T follicular helper cell (primary cell): ENCODE measurements around the gene PROB1.
A peak's percentile ranks its signal among the peaks of the same experiment; 100 is the strongest.
"Not testable (repeated sequence)": the region's sequence is repeated elsewhere in the genome, so short reads cannot be mapped to it uniquely, and the experiment has no call there.

Source experiments
- DNase-seq: peaks from one replicate; pipeline ENCODE4 v3.0.0-alpha.2; 2020; ENCODE audit warnings: low read depth
- total RNA-seq, 2 experiments: gene quantifications; one replicate each; lab custom pipeline; 2026; lab: John Stamatoyannopoulos, UW

Gene PROB1
- total RNA-seq, result 3.5 to 11.6 reads per million in 2 experiments

DNA sequence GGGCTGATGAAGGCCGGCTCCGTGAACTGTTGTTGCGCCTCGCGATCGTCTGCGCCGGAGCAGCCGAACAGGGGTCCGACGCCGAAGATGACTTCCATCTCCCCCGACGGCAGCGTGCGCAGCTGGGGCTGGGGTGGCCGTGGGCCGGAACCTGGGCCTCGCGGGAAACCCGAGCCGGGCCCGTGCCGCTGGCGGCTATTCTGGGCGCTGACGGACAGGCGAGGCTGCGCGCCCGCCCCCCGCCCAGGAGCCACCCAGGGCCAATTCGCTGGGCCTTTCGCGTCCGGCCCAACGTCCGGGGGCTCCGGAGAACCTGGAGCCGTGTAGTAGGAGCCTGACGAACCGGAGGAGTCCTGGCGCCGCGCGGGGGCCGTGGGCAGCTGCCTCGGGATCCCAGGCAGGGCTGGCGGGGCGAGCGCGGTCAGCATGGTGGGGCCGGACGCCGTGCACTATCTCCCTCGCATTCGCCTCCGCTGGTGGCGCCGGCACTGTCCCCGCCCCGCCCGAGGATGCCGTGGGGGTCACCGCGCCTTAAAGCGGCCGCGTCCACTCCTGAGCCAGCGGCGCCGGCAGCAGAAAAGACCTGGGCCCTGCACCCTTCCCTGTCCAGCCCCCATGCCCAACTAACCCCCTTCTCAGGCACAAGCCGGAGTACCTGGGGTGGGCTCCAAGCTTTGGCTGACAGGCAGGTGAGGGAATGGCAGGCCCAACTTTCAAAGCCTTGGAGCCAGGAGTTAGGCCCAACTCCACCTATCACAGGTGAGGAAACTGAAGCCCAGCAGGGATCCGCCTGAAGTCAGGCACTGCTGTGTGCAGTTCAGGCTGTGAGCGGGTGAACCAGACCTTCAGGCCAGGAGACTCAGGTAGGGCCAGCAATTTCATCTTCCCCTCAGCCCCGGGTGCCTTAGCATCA, at the start of gene PROB1:
TSS of gene PROB1 (minus strand) at position 451 of the 913 bp plus-strand sequence. CDS start at position 428, 23 bp downstream.
- no peak for DNase-seq

DNA sequence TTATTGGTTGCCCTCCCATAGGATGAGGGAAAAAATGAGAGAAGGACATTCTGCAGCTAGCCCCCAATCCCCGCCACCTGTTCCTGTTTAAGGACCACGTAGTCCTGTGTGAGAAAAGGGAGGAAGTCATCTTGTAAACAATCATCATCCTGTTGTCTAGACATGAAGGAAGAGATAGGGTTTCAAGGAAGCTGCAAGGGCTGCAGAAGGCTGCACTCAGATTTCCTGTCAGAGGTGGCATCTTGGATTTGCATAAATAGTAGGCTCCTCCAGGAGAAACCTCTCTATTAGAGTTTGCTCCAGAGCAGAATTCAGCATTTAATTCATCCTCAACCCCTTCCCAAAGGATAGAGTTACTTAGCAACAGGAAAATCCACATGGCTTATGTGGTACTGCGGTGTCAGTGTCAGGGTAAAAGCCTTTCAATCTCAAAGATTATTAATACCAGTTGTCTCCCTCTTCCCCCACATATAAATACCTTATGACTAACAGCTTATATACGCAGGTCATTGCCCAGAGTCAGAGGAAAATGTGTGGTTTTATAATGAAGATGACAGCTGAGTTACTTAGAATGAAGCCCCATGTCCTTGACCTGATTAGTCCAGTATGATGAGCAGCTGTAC, 49.0 kb upstream of the PROB1 start:
- peak; percentile 31 for DNase-seq

DNA sequence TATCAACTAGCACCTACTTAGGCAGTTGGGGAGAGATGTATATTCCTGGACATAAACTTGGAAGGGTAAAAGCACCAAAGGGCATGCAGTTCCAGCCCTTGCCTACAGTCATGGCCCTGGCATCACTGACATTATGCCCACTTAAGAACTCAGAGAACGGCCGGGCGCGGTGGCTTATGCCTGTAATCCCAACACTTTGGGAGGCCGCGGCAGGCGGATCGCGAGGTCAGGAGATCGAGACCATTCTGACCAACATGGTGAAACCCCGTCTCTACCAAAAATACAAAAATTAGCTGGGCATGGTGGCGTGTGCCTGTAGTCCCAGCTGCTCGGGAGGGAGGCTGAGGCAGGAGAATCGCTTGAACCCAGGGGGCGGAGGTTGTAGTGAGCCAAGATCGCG, 45.5 kb upstream of the PROB1 start:
- DNase-seq, result not testable (repeated sequence)

- peak; percentile 86 for DNase-seq
These were observed 44.4 kb upstream of the PROB1 start, which contains the start of gene DNAJC18 for GRCh38 chr5:139439013-139439903. Gene DNAJC18 (minus strand): TSS chr5:139439525. CDS start chr5:139439445, 80 bp downstream.

DNA sequence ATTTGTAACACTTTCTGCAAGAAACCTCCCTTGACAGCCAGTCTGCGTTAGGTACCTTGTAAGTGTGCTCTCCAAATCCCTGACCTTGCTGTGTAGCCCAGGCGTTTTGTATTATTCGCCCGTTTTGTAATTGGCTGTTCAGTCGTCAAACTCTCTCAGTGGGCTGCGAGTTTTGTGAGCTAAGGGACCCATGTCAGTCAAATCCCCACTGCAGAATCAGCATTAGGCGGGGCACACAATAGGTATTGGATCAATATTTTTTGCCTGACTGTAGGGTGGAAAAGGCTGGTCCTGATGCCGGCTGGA, 43.8 kb upstream of the PROB1 start:
- DNase-seq, result no peak

- DNase-seq, result no peak
These were observed 40.8 kb upstream of the PROB1 start for GRCh38 chr5:139435676-139436075.

DNA sequence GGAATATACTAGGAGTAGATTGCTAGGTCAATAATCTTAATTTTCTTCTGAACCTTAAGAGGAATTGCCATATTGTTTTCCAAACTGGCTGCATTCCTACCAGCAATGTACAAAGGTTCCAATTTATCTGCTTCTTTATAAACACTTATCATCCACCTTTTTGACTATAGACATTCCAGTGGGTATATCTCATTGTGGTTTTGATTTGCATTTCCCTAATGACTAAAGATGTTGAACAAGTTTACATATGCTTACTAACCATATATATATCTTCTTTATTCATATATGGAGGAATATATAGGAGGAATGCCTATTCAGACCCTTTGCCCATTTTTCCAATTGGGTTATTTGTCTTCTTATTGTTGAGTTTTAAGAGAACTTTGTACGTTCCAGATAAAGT, 36.8 kb upstream of the PROB1 start:
- DNase-seq, result no peak

- DNase-seq, result no peak
These were observed 35.1 kb upstream of the PROB1 start for GRCh38 chr5:139430015-139430414.

GRCh38 chr5:139426203-139426885, 31.4 kb upstream of the PROB1 start:
- no peak for DNase-seq

DNA sequence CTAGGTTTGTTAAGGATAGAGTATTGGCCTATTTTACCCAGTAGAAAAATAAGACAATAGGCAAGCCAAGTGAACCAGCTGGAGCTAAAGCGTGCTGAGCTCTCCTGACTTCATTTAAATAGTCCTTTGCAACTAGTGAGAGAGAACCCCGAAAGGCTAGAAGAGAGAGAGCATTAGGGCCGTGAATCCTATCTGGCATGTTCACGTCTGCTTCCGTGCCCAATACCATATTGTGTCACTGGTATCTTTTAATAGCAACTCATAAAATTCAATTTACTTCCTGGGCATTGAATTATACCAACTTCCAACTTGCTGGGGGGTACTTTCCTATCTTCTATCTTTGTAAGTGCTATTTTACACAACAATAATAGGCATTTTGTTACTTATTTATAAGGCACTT, 30.6 kb upstream of the PROB1 start:
- no peak for DNase-seq

GRCh38 chr5:139422307-139422893, 27.5 kb upstream of the PROB1 start:
- peak; percentile 41 for DNase-seq

DNA sequence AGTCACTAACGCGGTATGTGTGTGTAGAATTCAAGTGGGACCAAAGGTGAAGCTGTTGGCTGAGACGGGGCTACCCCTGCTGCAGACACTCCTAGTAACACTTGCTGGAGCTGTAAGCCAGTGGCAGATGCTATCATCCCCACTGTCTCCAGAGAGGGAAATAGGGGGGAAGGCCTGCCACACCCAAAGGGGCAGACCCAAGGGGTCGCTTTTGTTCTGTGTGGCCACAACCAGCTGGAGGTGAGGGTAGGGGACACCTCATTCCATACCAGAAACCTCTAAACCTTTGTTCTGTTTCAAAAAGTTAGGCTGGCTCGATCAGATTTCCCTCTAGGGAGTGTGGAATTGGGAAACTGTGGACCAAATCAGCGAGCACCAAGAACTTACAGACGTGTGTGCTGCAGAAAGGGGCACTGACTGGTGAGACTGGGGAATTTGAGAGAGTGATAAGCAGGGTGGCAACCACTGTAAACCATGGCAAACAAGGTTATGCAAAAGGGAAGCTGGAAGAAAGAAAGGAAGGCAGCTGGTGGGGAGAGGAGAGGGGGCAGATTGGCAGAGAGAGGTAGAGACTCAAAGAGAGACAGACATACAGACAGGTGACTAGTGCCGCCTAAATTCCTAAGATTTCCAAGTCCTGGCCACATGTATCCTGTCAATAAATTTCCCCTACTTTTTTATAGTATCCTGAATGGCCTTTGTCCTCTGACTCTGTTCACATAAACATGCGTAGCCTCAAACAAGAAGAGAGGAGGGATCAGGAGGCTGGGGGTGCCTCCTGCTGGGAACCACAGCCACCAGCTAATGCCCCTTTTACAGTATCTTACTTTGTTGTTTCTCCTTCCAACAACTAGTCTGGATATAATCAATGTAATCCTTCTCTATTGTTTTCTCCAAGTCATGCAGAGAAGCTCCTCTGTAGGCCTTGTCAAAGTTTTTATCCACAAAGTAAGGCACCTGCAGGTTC, 24.6 kb upstream of the PROB1 start:
- no peak for DNase-seq

- no peak for DNase-seq
These were observed 23.9 kb upstream of the PROB1 start for GRCh38 chr5:139418793-139419192.

- DNase-seq, result no peak
These were observed 22.3 kb upstream of the PROB1 start for GRCh38 chr5:139417214-139417613.

GRCh38 chr5:139416651-139417050, 21.7 kb upstream of the PROB1 start:
- DNase-seq, result no peak

GRCh38 chr5:139415869-139416268, 21.0 kb upstream of the PROB1 start:
- no peak for DNase-seq

- no peak for DNase-seq
These were observed 20.4 kb upstream of the PROB1 start for GRCh38 chr5:139415221-139415861.

DNA sequence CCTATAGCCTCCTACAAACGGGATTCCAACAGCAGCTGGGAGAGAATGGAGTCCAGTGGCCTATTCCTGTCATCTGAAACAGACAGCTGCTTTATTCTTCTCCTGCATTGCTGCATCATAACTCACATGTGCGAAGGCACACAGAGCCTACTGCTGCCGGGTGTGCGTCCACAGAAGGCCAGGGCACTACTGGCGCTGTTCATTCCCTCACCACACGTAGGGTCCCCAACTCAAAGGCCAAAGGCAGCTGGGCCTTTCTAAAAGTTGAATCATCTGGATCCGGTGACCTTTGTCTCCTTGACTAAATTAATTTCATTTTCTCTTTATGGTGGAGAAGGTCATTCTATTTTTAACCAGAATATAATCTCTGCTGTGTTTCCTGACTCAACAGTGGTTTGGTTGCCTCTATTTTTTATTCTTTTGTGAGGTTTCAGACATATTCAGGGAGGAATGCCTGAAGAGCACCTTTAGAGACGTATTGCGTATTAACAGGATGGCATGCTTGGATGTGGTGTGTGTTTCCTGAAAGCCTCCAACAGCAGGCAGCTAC, 19.8 kb upstream of the PROB1 start:
- DNase-seq, result no peak

DNA sequence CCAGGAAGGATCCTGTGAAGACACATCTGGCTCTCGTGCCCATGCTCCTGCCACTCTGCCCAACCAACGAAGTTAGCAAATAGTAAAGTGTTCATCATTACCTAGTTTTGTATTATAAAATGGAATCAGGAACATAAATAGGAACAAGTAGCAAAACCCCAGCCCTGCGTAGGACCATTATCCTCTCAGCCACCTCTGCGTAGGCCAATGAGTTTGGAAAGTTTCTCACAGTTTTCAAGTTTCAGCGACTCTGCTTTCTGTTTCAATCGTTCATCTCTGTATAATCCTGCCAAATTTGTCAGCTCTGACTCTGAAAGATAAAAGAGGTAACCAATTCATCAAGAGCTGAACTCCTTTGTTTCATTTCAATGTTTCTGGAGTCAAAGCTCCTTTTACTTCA, 19.1 kb upstream of the PROB1 start:
- no peak for DNase-seq
